ENCODE measurements around the gene NKTR.
A peak's percentile ranks its signal among the peaks of the same experiment; 100 is the strongest.

Gene NKTR

GRCh38 chr3:42651248-42652091, 51.0 kb downstream of the NKTR start:
- peak; percentile 73 for DNase-seq

- DNase-seq, result no peak
These were observed 51.7 kb downstream of the NKTR start for GRCh38 chr3:42652251-42652610.

GRCh38 chr3:42652611-42653302, 52.3 kb downstream of the NKTR start:
- DNase-seq, result peak; percentile 76

GRCh38 chr3:42653303-42653559, 52.7 kb downstream of the NKTR start:
- no peak for DNase-seq

GRCh38 chr3:42653560-42654330, 53.3 kb downstream of the NKTR start, which contains the start of gene ZBTB47:
Gene ZBTB47, plus strand, starts transcription at chr3:42653697. Its CDS starts 4,659 bp downstream, at chr3:42658356.
- peak; percentile 30 for DNase-seq

- DNase-seq, result peak; percentile 76
These were observed 54.1 kb downstream of the NKTR start for GRCh38 chr3:42654331-42655201.

- DNase-seq, result no peak
These were observed 54.9 kb downstream of the NKTR start for GRCh38 chr3:42655331-42655888.

GRCh38 chr3:42655980-42656679, 55.6 kb downstream of the NKTR start:
- DNase-seq, result peak; percentile 52

GRCh38 chr3:42656680-42657610, 56.5 kb downstream of the NKTR start:
- DNase-seq, result no peak

GRCh38 chr3:42657675-42658074, 57.2 kb downstream of the NKTR start:
- DNase-seq, result no peak

GRCh38 chr3:42658091-42658770, 57.7 kb downstream of the NKTR start:
- no peak for DNase-seq

- no peak for DNase-seq
These were observed 58.4 kb downstream of the NKTR start for GRCh38 chr3:42658771-42659390.

GRCh38 chr3:42659451-42660130, 59.1 kb downstream of the NKTR start:
- no peak for DNase-seq

- no peak for DNase-seq
These were observed 59.7 kb downstream of the NKTR start for GRCh38 chr3:42660131-42660715.

GRCh38 chr3:42660898-42661297, 60.4 kb downstream of the NKTR start:
- peak; percentile 13 for DNase-seq

- no peak for DNase-seq
These were observed 61.1 kb downstream of the NKTR start for GRCh38 chr3:42661593-42662022.

- no peak for DNase-seq
These were observed 61.7 kb downstream of the NKTR start for GRCh38 chr3:42662037-42662812.
